ENCODE measurements around the gene ARID1B. TPM values are rescaled to one million over a fixed set of nuclear protein-coding genes. Genes with fewer than 3 reads are reported as not detected.

The ARID1B gene
- total and polyA plus RNA-seq, 2 experiments from 2014 or later = 32.9 to 67.0 TPM

DNA sequence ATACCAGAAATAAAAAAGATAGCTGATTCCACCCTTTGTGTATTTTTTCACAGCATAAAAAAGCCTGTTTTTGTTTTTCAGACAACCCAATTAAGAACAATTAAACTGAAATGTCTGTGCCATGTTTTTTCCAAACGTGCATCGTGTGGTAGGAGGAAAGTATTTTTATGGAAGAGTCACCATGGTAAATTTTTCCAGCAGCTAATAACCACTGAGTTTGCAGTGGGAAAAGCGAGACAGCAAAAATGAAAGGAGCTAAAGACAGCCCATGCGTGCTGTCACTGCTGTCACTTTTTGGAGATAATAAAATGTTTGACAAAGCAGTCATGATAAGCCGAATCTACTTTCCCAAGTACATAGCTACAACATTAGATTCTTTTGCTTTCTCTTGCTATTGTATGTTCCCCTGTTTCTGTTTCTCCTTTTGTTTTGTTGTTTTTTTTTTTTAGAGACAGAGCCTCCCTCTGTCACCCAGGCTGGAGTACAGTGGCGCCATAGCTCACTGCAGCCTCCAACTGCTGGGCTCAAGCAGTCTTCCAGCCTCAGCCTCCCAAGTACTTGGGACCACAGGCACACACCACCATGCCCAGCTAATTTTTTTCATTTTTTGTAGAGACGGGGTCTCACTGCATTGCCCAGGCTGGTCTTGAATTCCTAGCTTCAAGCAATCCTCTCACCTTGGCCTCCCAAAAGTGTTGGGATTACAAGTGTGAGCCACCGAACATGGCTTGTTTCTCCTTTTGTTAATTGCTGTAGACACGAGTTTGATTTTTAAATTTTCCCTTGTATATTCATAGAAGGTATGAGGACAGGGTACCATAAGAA, 284.8 kb downstream of the ARID1B start:
- no peaks in the 10 kb centered on the region for H3K4me1 ChIP-seq (ENCODE audit: insufficient read depth)
- H4K20me1 ChIP-seq (ENCODE audit: insufficient read depth, poor library complexity, severe bottlenecking) = peaks cover 9% of the 10 kb centered on the region
- TF ChIP-seq, protein P1, sequence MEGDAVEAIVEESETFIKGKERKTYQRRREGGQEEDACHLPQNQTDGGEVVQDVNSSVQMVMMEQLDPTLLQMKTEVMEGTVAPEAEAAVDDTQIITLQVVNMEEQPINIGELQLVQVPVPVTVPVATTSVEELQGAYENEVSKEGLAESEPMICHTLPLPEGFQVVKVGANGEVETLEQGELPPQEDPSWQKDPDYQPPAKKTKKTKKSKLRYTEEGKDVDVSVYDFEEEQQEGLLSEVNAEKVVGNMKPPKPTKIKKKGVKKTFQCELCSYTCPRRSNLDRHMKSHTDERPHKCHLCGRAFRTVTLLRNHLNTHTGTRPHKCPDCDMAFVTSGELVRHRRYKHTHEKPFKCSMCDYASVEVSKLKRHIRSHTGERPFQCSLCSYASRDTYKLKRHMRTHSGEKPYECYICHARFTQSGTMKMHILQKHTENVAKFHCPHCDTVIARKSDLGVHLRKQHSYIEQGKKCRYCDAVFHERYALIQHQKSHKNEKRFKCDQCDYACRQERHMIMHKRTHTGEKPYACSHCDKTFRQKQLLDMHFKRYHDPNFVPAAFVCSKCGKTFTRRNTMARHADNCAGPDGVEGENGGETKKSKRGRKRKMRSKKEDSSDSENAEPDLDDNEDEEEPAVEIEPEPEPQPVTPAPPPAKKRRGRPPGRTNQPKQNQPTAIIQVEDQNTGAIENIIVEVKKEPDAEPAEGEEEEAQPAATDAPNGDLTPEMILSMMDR (IDR thresholded peaks at IDR 0.05; ENCODE audit: poor library complexity) = no peak
- TF ChIP-seq EZH2phosphoT487 (IDR thresholded peaks at IDR 0.05; ENCODE audit: low read depth, severe bottlenecking, unreplicated experiment) = no peak
- no peak for TF ChIP-seq EZH2 (IDR thresholded peaks at IDR 0.05; ENCODE audit: borderline replicate concordance)
- H2AFZ ChIP-seq = no peak overlapping the region
- H3K36me3 ChIP-seq (replicated peaks; ENCODE audit: insufficient read depth, low read depth) = no peaks in the 10 kb centered on the region
- H3K4me3 ChIP-seq = no peak overlapping the region
- no peaks in the 10 kb centered on the region for H3K27me3 ChIP-seq
- H3K9me2 ChIP-seq (replicated peaks; ENCODE audit: insufficient read depth) = no peaks in the 10 kb centered on the region
- no peaks in the 10 kb centered on the region for H3K9me3 ChIP-seq (ENCODE audit: low read depth)
- no peak for DNase-seq (ENCODE audit: low spot score)
- H3K27ac ChIP-seq = no peak overlapping the region
- peaks cover 74% of the 10 kb centered on the region for H3K79me2 ChIP-seq
- 85% methylated on average over 9 of the region's 9 CpGs for WGBS (ENCODE audit: low lambda C conversion rate, missing lambda C conversion rate)
- H3K4me2 ChIP-seq = no peak overlapping the region

DNA sequence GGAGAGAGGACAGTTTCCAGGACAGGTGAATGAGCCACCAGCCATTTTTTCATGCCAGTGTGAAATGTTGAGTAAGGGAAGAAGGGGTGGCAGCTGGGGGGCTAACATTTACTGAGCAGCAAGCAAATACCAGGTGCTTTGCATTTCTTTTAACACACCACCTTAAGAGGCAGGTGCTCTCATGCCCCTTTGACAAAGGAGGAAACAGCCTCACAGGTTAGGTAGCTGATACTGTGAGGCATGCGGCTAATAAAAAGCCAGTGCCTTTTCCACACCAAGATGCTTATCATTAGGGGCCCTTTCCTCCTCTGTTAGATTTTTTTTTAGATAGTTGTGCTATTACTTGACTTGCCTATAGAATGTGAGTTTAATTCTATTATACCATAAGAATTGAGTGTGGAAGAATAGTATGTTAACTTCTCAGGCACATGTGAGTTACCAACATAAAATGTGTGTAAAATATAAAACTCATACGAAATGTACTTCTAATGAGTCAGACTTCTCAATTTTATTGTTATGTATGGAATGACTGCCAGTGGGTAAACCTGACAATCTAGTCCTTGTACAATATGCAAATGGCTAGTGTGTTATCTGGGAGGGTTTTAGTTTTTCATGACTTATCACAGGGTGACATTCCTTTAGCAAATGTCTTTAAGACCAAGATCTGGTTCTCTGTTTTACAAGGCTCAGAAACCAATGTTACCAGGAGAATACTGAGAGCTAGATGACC, 286.2 kb downstream of the ARID1B start:
- H3K4me2 ChIP-seq = no peak overlapping the region
- H3K27ac ChIP-seq = peak overlapping the region; percentile 45
- H3K36me3 ChIP-seq (replicated peaks; ENCODE audit: insufficient read depth, low read depth) = no peaks in the 10 kb centered on the region
- DNase-seq (ENCODE audit: low spot score) = peak; percentile 26
- no peaks in the 10 kb centered on the region for H3K9me2 ChIP-seq (replicated peaks; ENCODE audit: insufficient read depth)
- no peak overlapping the region for H3K4me3 ChIP-seq
- H2AFZ ChIP-seq = no peak overlapping the region
- H3K79me2 ChIP-seq = peaks cover 79% of the 10 kb centered on the region
- no peaks in the 10 kb centered on the region for H3K4me1 ChIP-seq (ENCODE audit: insufficient read depth)
- peaks cover 12% of the 10 kb centered on the region for H4K20me1 ChIP-seq (ENCODE audit: insufficient read depth, poor library complexity, severe bottlenecking)
- no peaks in the 10 kb centered on the region for H3K27me3 ChIP-seq
- H3K9me3 ChIP-seq (ENCODE audit: low read depth) = no peaks in the 10 kb centered on the region
- TF ChIP-seq EZH2phosphoT487 (IDR thresholded peaks at IDR 0.05; ENCODE audit: low read depth, severe bottlenecking, unreplicated experiment) (no peak), EZH2 (IDR thresholded peaks at IDR 0.05; ENCODE audit: borderline replicate concordance) (no peak)
- TF ChIP-seq, protein P1 (IDR thresholded peaks at IDR 0.05; ENCODE audit: poor library complexity) = no peak
- WGBS (ENCODE audit: low lambda C conversion rate, missing lambda C conversion rate) = 63% methylated on average over 2 of the region's 2 CpGs

- Histone ChIP-seq H3K4me3 (no peak overlapping the region), H3K36me3 (replicated peaks; ENCODE audit: insufficient read depth, low read depth) (no peaks in the 10 kb centered on the region), H3K27ac (peak overlapping the region; percentile 45), H3K79me2 (peaks cover 79% of the 10 kb centered on the region), H3K27me3 (no peaks in the 10 kb centered on the region), H3K9me3 (ENCODE audit: low read depth) (no peaks in the 10 kb centered on the region), H3K9me2 (replicated peaks; ENCODE audit: insufficient read depth) (no peaks in the 10 kb centered on the region), H3K4me1 (ENCODE audit: insufficient read depth) (peaks cover 3% of the 10 kb centered on the region), H3K4me2 (no peak overlapping the region), H2AFZ (no peak overlapping the region), H4K20me1 (ENCODE audit: insufficient read depth, poor library complexity, severe bottlenecking) (peaks cover 14% of the 10 kb centered on the region)
- TF ChIP-seq, protein P1 (IDR thresholded peaks at IDR 0.05; ENCODE audit: poor library complexity) = no peak
- TF ChIP-seq EZH2phosphoT487 (IDR thresholded peaks at IDR 0.05; ENCODE audit: low read depth, severe bottlenecking, unreplicated experiment) (no peak), EZH2 (IDR thresholded peaks at IDR 0.05; ENCODE audit: borderline replicate concordance) (no peak)
- DNase-seq (ENCODE audit: low spot score) = no peak
- WGBS (ENCODE audit: low lambda C conversion rate, missing lambda C conversion rate) = 89% methylated on average over 5 of the region's 5 CpGs
Measured at GRCh38 chr6:157063923-157064322, 286.7 kb downstream of the ARID1B start.
